B cell (primary cell): Measurements from ENCODE around the gene SLC35F5. TPM values are rescaled to one million over a fixed set of nuclear protein-coding genes. Genes with fewer than 3 reads are reported as not detected.
"Not testable (repeated sequence)": the region's sequence is repeated elsewhere in the genome, so short reads cannot be mapped to it uniquely, and the experiment has no call there.

ENCODE experiments used
- ATAC-seq: fragments of 200-7000 bp; cut with Tn5 transposase; one replicate; pipeline ENCODE4 v1.10.0; 2021; ENCODE audit warnings: low read depth, mild to moderate bottlenecking, moderate number of reproducible peaks, moderate library complexity
- CTCF ChIA-PET: fragments of 350-600 bp; sonication (Branson Sonifier 250); formaldehyde crosslinking; loops from one replicate; lab custom pipeline; 2021; ENCODE audit warnings: antibody characterized with exemption, inconsistent platforms; lab: Charles Lee
- POLR2A ChIA-PET: fragments of 350-600 bp; sonication (Branson Sonifier 250); formaldehyde crosslinking; loops from one replicate; lab custom pipeline; 2021; ENCODE audit warnings: antibody characterized with exemption; lab: Charles Lee
- DNase-seq: peaks from one replicate; pipeline ENCODE4 v3.0.0; 2013
- H2AFZ ChIP-seq: 2 replicates; pipeline ENCODE4 v1.6.1; 2012; ENCODE audit warnings: mild to moderate bottlenecking, low read depth, low read length; ENCODE audit not compliant: insufficient read depth, poor library complexity, severe bottlenecking
- H3K27ac ChIP-seq, 2 donors: 1 replicate in 1 of 2; 2 replicates in 1 of 2; pipeline ENCODE4 v1.5.1; 2012 to 2013; ENCODE audit warnings: low read length in 2 of 2, mild to moderate bottlenecking in 2 of 2, moderate library complexity in 1 of 2
- H3K27me3 ChIP-seq, 4 experiments: fragments of 200-600 bp in 1 of 4; sonication (generic) in 1 of 4; replicated peaks in 1 of 4; 1 replicate in 2 of 4; 2 replicates in 2 of 4; pipeline versions ENCODE4 v1.6.1 to v1.7.0; 2013 to 2016; ENCODE audit warnings: low read length in 3 of 4, mild to moderate bottlenecking in 2 of 4, mixed read lengths in 1 of 4, moderate library complexity in 1 of 4; ENCODE audit not compliant: insufficient read depth in 4 of 4, control insufficient read depth in 3 of 4; ENCODE audit errors: control extremely low read depth in 1 of 4
- H3K36me3 ChIP-seq, 2 experiments: replicated peaks in 1 of 2; 1 replicate in 1 of 2; 2 replicates in 1 of 2; pipeline versions ENCODE4 v1.6.1 to v1.7.1; 2013; ENCODE audit warnings: low read length in 1 of 2; ENCODE audit not compliant: insufficient read depth in 2 of 2, control insufficient read depth in 1 of 2; ENCODE audit errors: control extremely low read depth in 1 of 2, extremely low read depth in 1 of 2
- H3K4me1 ChIP-seq, 2 donors: fragments of 200-600 bp in 1 of 2; sonication (generic) in 1 of 2; 1 replicate in 1 of 2; 2 replicates in 1 of 2; pipeline versions ENCODE4 v1.5.1 to v1.6.1; 2013 to 2017; ENCODE audit warnings: low read length in 2 of 2; ENCODE audit not compliant: control insufficient read depth in 2 of 2, insufficient read depth in 2 of 2
- H3K4me2 ChIP-seq: replicated peaks from 2 replicates; pipeline ENCODE3; 2012; ENCODE audit warnings: mild to moderate bottlenecking, low read depth, low read length; ENCODE audit not compliant: poor library complexity, severe bottlenecking
- H3K4me3 ChIP-seq, 5 experiments: fragments of 200-600 bp in 1 of 5; sonication (generic) in 1 of 5; 1 replicate in 3 of 5; 2 replicates in 2 of 5; pipeline versions ENCODE4 v1.5.1 to v1.7.0; 2011 to 2016; ENCODE audit warnings: low read length in 4 of 5, mild to moderate bottlenecking in 4 of 5, low read depth in 2 of 5, control low read depth in 1 of 5, moderate library complexity in 1 of 5; ENCODE audit not compliant: insufficient read depth in 1 of 5; ENCODE audit errors: control extremely low read depth in 1 of 5, extremely low read depth in 1 of 5
- H3K79me2 ChIP-seq: fragments of 200-600 bp; sonication (generic); one replicate; pipeline ENCODE4 v1.6.0; 2016; ENCODE audit warnings: low read length; ENCODE audit not compliant: control insufficient read depth, insufficient read depth
- H3K9ac ChIP-seq: fragments of 200-600 bp; sonication (generic); 2 replicates; pipeline ENCODE4 v1.6.1; 2017; ENCODE audit warnings: mild to moderate bottlenecking, low read length, moderate library complexity
- H3K9me3 ChIP-seq, 3 donors: one replicate each; pipeline versions ENCODE4 v1.6.1 to v1.7.1; 2013; ENCODE audit warnings: low read length in 2 of 3; ENCODE audit not compliant: control insufficient read depth in 2 of 3, insufficient read depth in 1 of 3; ENCODE audit errors: control extremely low read depth in 1 of 3
- H4K20me1 ChIP-seq: 2 replicates; pipeline ENCODE4 v1.6.0; 2012; ENCODE audit warnings: mild to moderate bottlenecking, low read length; ENCODE audit not compliant: insufficient read depth, control insufficient read depth, poor library complexity, severe bottlenecking
- H3K27ac Mint-ChIP-seq: one replicate; pipeline ENCODE4 v1.8.0; 2021; ENCODE audit warnings: mixed read lengths
- H3K27me3 Mint-ChIP-seq: one replicate; pipeline ENCODE4 v1.8.0; 2021; ENCODE audit warnings: mixed read lengths
- H3K4me1 Mint-ChIP-seq: one replicate; pipeline ENCODE4 v1.8.0; 2021; ENCODE audit warnings: mixed read lengths
- H3K4me3 Mint-ChIP-seq: one replicate; pipeline ENCODE4 v1.8.0; 2021; ENCODE audit warnings: mixed read lengths
- H3K9me3 Mint-ChIP-seq: one replicate; pipeline ENCODE4 v1.8.0; 2022; ENCODE audit warnings: mixed read lengths; ENCODE audit not compliant: insufficient read depth
- EZH2 ChIP-seq: IDR thresholded peaks from 2 replicates; pipeline ENCODE4 v1.6.1; 2012; ENCODE audit warnings: borderline replicate concordance, low read depth, mild to moderate bottlenecking, moderate library complexity, low read length; ENCODE audit not compliant: insufficient read depth, poor library complexity, severe bottlenecking
- WGBS: methylation state at CpG from one replicate; pipeline ENCODE4 v1.1.5; 2013; ENCODE audit warnings: missing lambda C conversion rate; ENCODE audit not compliant: insufficient coverage; 5-methylcytosine and 5-hydroxymethylcytosine counted together
- intact Hi-C: fragments of 100-400 bp; cut with micrococcal nuclease; formaldehyde crosslinking; loops from one replicate; pipeline ENCODE4 v1.10.0; 2022
- polyA plus RNA-seq: library from polyadenylated mRNA; depleted of rRNA; stranded (reverse); fragments of >200 nt; gene quantifications from 2 replicates; pipeline ENCODE4 v1.2.3, GENCODE V29; 2012
- total RNA-seq, 2 donors: library from RNA; stranded (reverse); fragments of 120-200 nt in 1 of 2; gene quantifications; 1 replicate in 1 of 2; 2 replicates in 1 of 2; pipeline versions ENCODE4 v1.2.3 to v1.2.4, GENCODE V29; 2013 to 2022
- TF ChIP-seq, protein P1 (sequence below): fragments of 200-600 bp; IDR thresholded peaks from one replicate; pipeline ENCODE4 v1.8.0; 2022; ENCODE audit warnings: antibody characterized with exemption, mild to moderate bottlenecking

The SLC35F5 gene
- total and polyA plus RNA-seq, 2 donors (not counting 1 experiment from before 2014, with no cell fraction given): 9.8 to 75.5 TPM

DNA sequence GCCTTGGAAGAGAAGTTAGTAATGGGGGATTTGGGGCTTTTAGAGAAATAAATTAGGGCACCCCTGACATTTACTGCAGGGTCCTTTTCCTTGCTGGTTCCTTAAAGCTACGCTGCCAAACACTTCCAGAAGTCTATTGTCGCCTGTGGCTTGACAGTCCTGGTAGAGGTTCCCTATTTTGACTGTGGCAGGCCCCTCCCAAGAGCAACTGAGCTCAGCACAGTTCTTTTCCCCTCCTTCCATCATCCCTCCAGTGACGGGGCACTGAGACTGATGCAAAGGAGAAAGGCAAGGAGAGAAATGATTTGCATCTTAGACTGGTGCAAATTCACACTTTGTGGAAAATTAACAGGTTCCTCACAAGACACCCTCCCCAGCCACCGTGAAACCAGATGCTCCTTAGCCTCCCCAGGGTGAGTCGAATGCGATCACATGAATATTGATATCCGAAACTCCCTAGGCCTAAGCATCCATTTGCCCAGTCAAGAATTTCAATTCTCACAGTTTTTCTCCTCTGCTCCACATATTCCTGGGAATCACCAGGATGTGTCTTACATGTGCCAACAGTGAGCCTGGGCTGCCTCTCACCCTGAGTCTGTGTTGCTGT lies 84.0 kb downstream of the SLC35F5 start:
- Mint-ChIP-seq H3K9me3 (no peaks in the 10 kb centered on the region), H3K4me1 (no peaks in the 10 kb centered on the region), H3K4me3 (no peak overlapping the region), H3K27ac (no peak overlapping the region), H3K27me3 (no peaks in the 10 kb centered on the region)
- WGBS: 65% methylated on average over 6 of the region's 7 CpGs
- Histone ChIP-seq H3K4me1 (no peaks in the 10 kb centered on the region), H2AFZ (no peak overlapping the region), H4K20me1 (no peaks in the 10 kb centered on the region), H3K4me3 (no peak overlapping the region), H3K9me3 (no peaks in the 10 kb centered on the region), H3K9ac (no peak overlapping the region), H3K27ac (no peak overlapping the region), H3K36me3 (no peaks in the 10 kb centered on the region), H3K27me3 (no peaks in the 10 kb centered on the region), H3K79me2 (no peaks in the 10 kb centered on the region), H3K4me2 (no peak overlapping the region)
- no peak for ATAC-seq
- no peak for TF ChIP-seq EZH2
- TF ChIP-seq, protein P1, sequence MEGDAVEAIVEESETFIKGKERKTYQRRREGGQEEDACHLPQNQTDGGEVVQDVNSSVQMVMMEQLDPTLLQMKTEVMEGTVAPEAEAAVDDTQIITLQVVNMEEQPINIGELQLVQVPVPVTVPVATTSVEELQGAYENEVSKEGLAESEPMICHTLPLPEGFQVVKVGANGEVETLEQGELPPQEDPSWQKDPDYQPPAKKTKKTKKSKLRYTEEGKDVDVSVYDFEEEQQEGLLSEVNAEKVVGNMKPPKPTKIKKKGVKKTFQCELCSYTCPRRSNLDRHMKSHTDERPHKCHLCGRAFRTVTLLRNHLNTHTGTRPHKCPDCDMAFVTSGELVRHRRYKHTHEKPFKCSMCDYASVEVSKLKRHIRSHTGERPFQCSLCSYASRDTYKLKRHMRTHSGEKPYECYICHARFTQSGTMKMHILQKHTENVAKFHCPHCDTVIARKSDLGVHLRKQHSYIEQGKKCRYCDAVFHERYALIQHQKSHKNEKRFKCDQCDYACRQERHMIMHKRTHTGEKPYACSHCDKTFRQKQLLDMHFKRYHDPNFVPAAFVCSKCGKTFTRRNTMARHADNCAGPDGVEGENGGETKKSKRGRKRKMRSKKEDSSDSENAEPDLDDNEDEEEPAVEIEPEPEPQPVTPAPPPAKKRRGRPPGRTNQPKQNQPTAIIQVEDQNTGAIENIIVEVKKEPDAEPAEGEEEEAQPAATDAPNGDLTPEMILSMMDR: no peak
- intact Hi-C loops: no loop called here
- POLR2A ChIA-PET: no interaction called here
- no peak for DNase-seq
- CTCF ChIA-PET: no interaction called here

DNA sequence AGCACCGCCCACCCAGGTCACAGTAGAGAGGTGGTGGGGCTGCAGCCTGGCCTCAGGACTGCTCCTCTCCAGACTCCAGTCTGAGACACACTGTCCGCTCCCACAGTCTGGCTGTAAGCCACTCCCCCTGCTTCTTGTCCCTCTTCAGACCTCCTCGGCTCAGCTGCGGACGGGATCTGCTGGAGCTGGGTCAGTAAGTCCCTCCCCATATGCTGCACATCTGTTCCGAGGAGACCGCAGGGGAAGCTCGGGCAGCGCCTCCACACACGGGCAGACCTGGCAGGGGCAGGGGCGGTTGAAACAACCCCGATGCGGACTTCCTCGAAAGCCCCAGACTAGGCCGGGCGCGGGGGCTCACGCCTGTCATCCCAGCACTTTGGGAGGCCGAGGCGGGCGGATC lies 87.4 kb downstream of the SLC35F5 start:
- H3K4me3 Mint-ChIP-seq, intact Hi-C loops, H3K9me3 Mint-ChIP-seq, H3K4me1 Mint-ChIP-seq, H3K36me3 ChIP-seq, ATAC-seq, H4K20me1 ChIP-seq, DNase-seq, CTCF ChIA-PET, H3K4me3 ChIP-seq, H3K79me2 ChIP-seq, H3K4me2 ChIP-seq, POLR2A ChIA-PET, H3K27me3 Mint-ChIP-seq, H3K4me1 ChIP-seq, H3K27ac Mint-ChIP-seq, H3K9me3 ChIP-seq, H2AFZ ChIP-seq, H3K27me3 ChIP-seq, H3K27ac ChIP-seq, H3K9ac ChIP-seq: not testable (repeated sequence)
- WGBS: 97% methylated on average over 15 of the region's 21 CpGs

DNA sequence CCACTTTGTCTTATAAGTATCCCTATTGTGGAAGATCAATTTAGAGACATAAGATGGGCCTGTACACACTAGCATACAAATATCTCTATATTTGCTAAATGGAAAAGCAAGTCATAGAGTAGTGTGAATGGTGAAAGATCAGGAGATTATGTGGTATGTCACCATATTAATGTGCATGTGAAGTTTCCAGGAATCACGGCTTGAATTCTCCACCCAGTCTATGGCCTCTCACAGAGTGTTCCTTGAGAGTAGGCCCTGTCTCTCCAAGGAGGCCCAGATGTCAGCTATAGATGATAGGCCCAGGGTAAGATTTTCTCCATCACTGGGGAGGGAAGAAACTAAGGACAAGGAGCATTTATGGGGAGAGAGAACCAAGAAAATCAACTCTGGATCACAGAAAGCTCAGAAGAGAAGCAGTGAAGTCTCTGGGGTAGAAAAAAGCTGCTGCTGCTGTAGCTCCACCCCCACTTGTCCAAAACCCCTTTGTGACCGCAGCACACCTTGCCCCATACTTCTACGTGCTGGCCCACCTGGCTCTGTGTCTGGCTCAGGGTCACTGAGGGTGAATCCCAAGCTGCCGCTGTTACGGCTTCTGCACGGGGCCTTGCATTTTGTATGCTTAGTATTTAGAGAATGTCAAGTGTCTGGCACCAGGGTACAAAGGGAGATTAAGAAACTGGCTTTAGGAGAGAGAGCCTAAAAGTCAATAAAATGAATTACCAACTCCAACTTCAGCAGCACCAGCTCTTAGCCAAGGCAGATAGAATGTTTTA lies 91.5 kb downstream of the SLC35F5 start:
- WGBS: 100% methylated on average over 2 of the region's 6 CpGs
- CTCF ChIA-PET, H3K27me3 ChIP-seq, H3K9me3 ChIP-seq, H3K4me3 ChIP-seq, H3K4me2 ChIP-seq, intact Hi-C loops, H3K4me1 ChIP-seq, H3K4me3 Mint-ChIP-seq, H3K27ac Mint-ChIP-seq, ATAC-seq, H3K36me3 ChIP-seq, H3K4me1 Mint-ChIP-seq, H3K27me3 Mint-ChIP-seq, H4K20me1 ChIP-seq, H3K79me2 ChIP-seq, H2AFZ ChIP-seq, DNase-seq, H3K9ac ChIP-seq, H3K9me3 Mint-ChIP-seq, H3K27ac ChIP-seq, POLR2A ChIA-PET: not testable (repeated sequence)
